PC-9 (cell line): ENCODE data around the gene FXYD6. TPM values are rescaled to one million over a fixed set of nuclear protein-coding genes. Genes with fewer than 3 reads are reported as not detected.
A peak's percentile ranks its signal among the peaks of the same experiment; 100 is the strongest.

Experiments
- BruUV-seq: library from RNA; stranded (reverse); fragments of 400-500 nt; replicated peaks from 2 replicates; lab custom pipeline; 2021; lab: Mats Ljungman, UMichigan
- CTCF ChIA-PET: fragments of 300-600 bp; sonication (Branson Sonifier 250); formaldehyde crosslinking; loops from one replicate; lab custom pipeline; 2022; ENCODE audit warnings: antibody characterized with exemption; lab: Charles Lee
- POLR2A ChIA-PET: fragments of 300-600 bp; sonication (Branson Sonifier 250); formaldehyde crosslinking; loops from one replicate; lab custom pipeline; 2022; ENCODE audit warnings: antibody characterized with exemption; ENCODE audit not compliant: unreplicated experiment; lab: Charles Lee
- DNase-seq, 2 experiments: peaks; one replicate each; pipeline versions ENCODE4 v3.0.0 to v3.0.0-alpha.2; 2015 to 2022; ENCODE audit warnings: mixed read lengths in 1 of 2
- H2AFZ ChIP-seq: fragments of 200-600 bp; sonication (generic); 2 replicates; pipeline ENCODE4 v1.8.1; 2017; ENCODE audit warnings: antibody characterized with exemption
- H3F3A ChIP-seq: fragments of 200-600 bp; sonication (generic); 2 replicates; pipeline ENCODE4 v1.8.1; 2017; ENCODE audit warnings: antibody characterized with exemption, mild to moderate bottlenecking, low read depth; ENCODE audit not compliant: insufficient read depth
- H3K27ac ChIP-seq: fragments of 200-600 bp; sonication (generic); 2 replicates; pipeline ENCODE4 v1.6.1; 2016; ENCODE audit warnings: mixed run types
- H3K27me3 ChIP-seq: fragments of 200-600 bp; sonication (generic); 2 replicates; pipeline ENCODE4 v1.6.1; 2016; ENCODE audit warnings: low read depth, mixed run types; ENCODE audit not compliant: insufficient read depth
- H3K36me3 ChIP-seq: fragments of 200-600 bp; sonication (generic); 2 replicates; pipeline ENCODE4 v1.6.1; 2016; ENCODE audit warnings: low read depth, mixed run types
- H3K4me1 ChIP-seq: fragments of 200-600 bp; sonication (generic); replicated peaks from 2 replicates; pipeline ENCODE4 v1.6.1; 2016; ENCODE audit warnings: mixed run types; ENCODE audit not compliant: insufficient read depth
- H3K4me2 ChIP-seq: fragments of 200-600 bp; sonication (generic); 2 replicates; pipeline ENCODE4 v1.6.1; 2017; ENCODE audit warnings: mixed run types
- H3K4me3 ChIP-seq: fragments of 200-600 bp; sonication (generic); 2 replicates; pipeline ENCODE4 v1.6.1; 2016; ENCODE audit warnings: mixed run types
- H3K79me2 ChIP-seq: fragments of 200-600 bp; sonication (generic); 2 replicates; pipeline ENCODE4 v1.6.1; 2017; ENCODE audit warnings: low read depth, mixed run types
- H3K9me2 ChIP-seq: fragments of 200-600 bp; sonication (generic); 2 replicates; pipeline ENCODE4 v1.8.1; 2017; ENCODE audit warnings: mild to moderate bottlenecking; ENCODE audit not compliant: insufficient read depth
- H3K9me3 ChIP-seq: fragments of 200-600 bp; sonication (generic); 2 replicates; pipeline ENCODE4 v1.8.1; 2016; ENCODE audit warnings: low read depth; ENCODE audit not compliant: insufficient read depth
- H4K20me1 ChIP-seq: fragments of 200-600 bp; sonication (generic); 2 replicates; pipeline ENCODE4 v1.8.1; 2017; ENCODE audit not compliant: insufficient read depth
- CTCF ChIP-seq: fragments of 200-600 bp; sonication (generic); conservative IDR thresholded peaks from 2 replicates; pipeline ENCODE4 v1.6.1; 2017; ENCODE audit warnings: mixed run types, antibody characterized with exemption, mild to moderate bottlenecking, moderate library complexity
- EZH2 ChIP-seq: fragments of 200-600 bp; sonication (generic); IDR thresholded peaks from 2 replicates; pipeline ENCODE4 v1.8.0; 2017; ENCODE audit warnings: antibody characterized with exemption, low read depth
- intact Hi-C: fragments of 100-400 bp; cut with micrococcal nuclease; formaldehyde crosslinking; loops from one replicate; pipeline ENCODE4 v1.10.0; 2022; ENCODE audit not compliant: unreplicated experiment
- total RNA-seq: library from RNA; stranded (reverse); gene quantifications from 2 replicates; pipeline ENCODE4 v1.2.3, GENCODE V29; 2021

FXYD6 gene
- total RNA-seq, 1 experiment from 2014 or later = 0.20 TPM

- Histone ChIP-seq H3K36me3 (no peaks in the 10 kb centered on the region), H2AFZ (no peak overlapping the region), H3K9me3 (no peaks in the 10 kb centered on the region), H3K4me2 (no peak overlapping the region), H3K9me2 (no peaks in the 10 kb centered on the region), H3F3A (peaks cover 4% of the 10 kb centered on the region; the same call in 1 of the 2 replicates), H4K20me1 (no peaks in the 10 kb centered on the region), H3K4me1 (peaks cover 7% of the 10 kb centered on the region; the same call in 1 of the 2 replicates), H3K27ac (no peak overlapping the region), H3K27me3 (peaks cover 37% of the 10 kb centered on the region), H3K4me3 (no peak overlapping the region), H3K79me2 (no peaks in the 10 kb centered on the region)
- peak in 1 of 2 experiments; percentile 32 for DNase-seq
- ChIA-PET POLR2A (no interaction called here), CTCF (interaction anchor here (0.5 to 1.5 kb wide), 6 partner anchors 8 to 385 kb away, joined by 3 to 7 read pairs (median 3); no protein-coding TSS in a partner anchor)
- intact Hi-C loops = loop anchor here (2.0 kb wide), 1 partner anchor 383 kb away; no protein-coding TSS in a partner anchor
- BruUV-seq = no TSS peak
- no peak for TF ChIP-seq EZH2
- peak; percentile 46 for TF ChIP-seq CTCF
These were observed 67.0 kb downstream of the FXYD6 start for GRCh38 chr11:117809236-117810055.

- Histone ChIP-seq H2AFZ (no peak overlapping the region), H3K79me2 (no peaks in the 10 kb centered on the region), H3F3A (peaks cover 4% of the 10 kb centered on the region; the same call in 1 of the 2 replicates), H3K27ac (no peak overlapping the region), H3K4me3 (no peak overlapping the region), H3K36me3 (no peaks in the 10 kb centered on the region), H3K4me2 (no peak overlapping the region), H3K4me1 (peaks cover 7% of the 10 kb centered on the region; the same call in 1 of the 2 replicates), H3K27me3 (peaks cover 37% of the 10 kb centered on the region), H3K9me3 (no peaks in the 10 kb centered on the region), H4K20me1 (no peaks in the 10 kb centered on the region), H3K9me2 (no peaks in the 10 kb centered on the region)
- no peak for TF ChIP-seq CTCF
- no peak for TF ChIP-seq EZH2
- no peak for DNase-seq
- POLR2A ChIA-PET = no interaction called here
- CTCF ChIA-PET = interaction anchor here (0.6 to 1.5 kb wide), 6 partner anchors 9 to 384 kb away, joined by 3 to 7 read pairs (median 4); no protein-coding TSS in a partner anchor
- no TSS peak for BruUV-seq
- intact Hi-C loops = loop anchor here (2.0 kb wide), 1 partner anchor 382 kb away; no protein-coding TSS in a partner anchor
These were observed 67.7 kb downstream of the FXYD6 start for GRCh38 chr11:117808784-117809183.

GRCh38 chr11:117807482-117808327, 68.8 kb downstream of the FXYD6 start:
- Histone ChIP-seq H3K4me1 (peaks cover 7% of the 10 kb centered on the region; the same call in 1 of the 2 replicates), H3K9me2 (no peaks in the 10 kb centered on the region), H3K4me3 (no peak overlapping the region), H3F3A (peaks cover 4% of the 10 kb centered on the region; the same call in 1 of the 2 replicates), H2AFZ (no peak overlapping the region), H3K36me3 (no peaks in the 10 kb centered on the region), H3K27me3 (peaks cover 37% of the 10 kb centered on the region), H4K20me1 (no peaks in the 10 kb centered on the region), H3K4me2 (no peak overlapping the region), H3K9me3 (no peaks in the 10 kb centered on the region), H3K27ac (no peak overlapping the region), H3K79me2 (no peaks in the 10 kb centered on the region)
- CTCF ChIA-PET = interaction anchor here (0.6 to 1.3 kb wide), 7 partner anchors 8 to 1834 kb away, joined by 3 to 7 read pairs (median 5); no protein-coding TSS in a partner anchor
- intact Hi-C loops = loop anchor here (2.0 kb wide), 1 partner anchor 381 kb away; no protein-coding TSS in a partner anchor
- TF ChIP-seq CTCF = peak; percentile 98
- TF ChIP-seq EZH2 = no peak
- DNase-seq = peak in 1 of 2 experiments; percentile 40
- no TSS peak for BruUV-seq
- POLR2A ChIA-PET = no interaction called here
